K562 (cell line): ENCODE results near the gene IRF3. TPM values are rescaled to one million over a fixed set of nuclear protein-coding genes. Genes with fewer than 3 reads are reported as not detected.
A peak's percentile ranks its signal among the peaks of the same experiment; 100 is the strongest.

Experiments used
- BRCA1 ChIP-seq, 2 experiments: fragments of 450-650 bp in 1 of 2; sonication (generic) in 1 of 2; formaldehyde crosslinking in 1 of 2; IDR thresholded peaks; 2 replicates each; pipeline versions ENCODE4 v1.5.0 to v1.6.1; 2017 to 2020; ENCODE audit warnings: mild to moderate bottlenecking in 1 of 2, missing genetic modification reagents in 1 of 2
- CBX1 ChIP-seq: sonication (generic); IDR thresholded peaks from 2 replicates; pipeline ENCODE4 v1.6.1; 2016; ENCODE audit warnings: antibody characterized with exemption, low read depth, mild to moderate bottlenecking
- CREB3L1 ChIP-seq: fragments of 450-650 bp; IDR thresholded peaks from 2 replicates; pipeline ENCODE4 v1.6.1; 2014; ENCODE audit warnings: low read depth, mild to moderate bottlenecking, moderate library complexity, borderline replicate concordance
- GABPA ChIP-seq: fragments of 200-800 bp; sonication (Bioruptor generic); conservative IDR thresholded peaks from 2 replicates; pipeline ENCODE4 v1.6.1; 2016; ENCODE audit warnings: low read depth, missing genetic modification characterization, missing compliant biosample characterization
- HDAC3 ChIP-seq: fragments of 450-650 bp; IDR thresholded peaks from 2 replicates; pipeline ENCODE4 v1.6.1; 2018; ENCODE audit warnings: borderline replicate concordance, mild to moderate bottlenecking, moderate library complexity; ENCODE audit not compliant: partially characterized antibody
- HES1 ChIP-seq: fragments of 450-650 bp; IDR thresholded peaks from 2 replicates; pipeline ENCODE4 v1.6.1; 2016; ENCODE audit warnings: low read depth, mild to moderate bottlenecking, moderate library complexity
- MIER1 ChIP-seq: fragments of 450-650 bp; IDR thresholded peaks from 2 replicates; pipeline ENCODE4 v1.6.1; 2016; ENCODE audit warnings: antibody characterized with exemption, mild to moderate bottlenecking, low read depth
- MTA1 ChIP-seq: fragments of 450-650 bp; IDR thresholded peaks from 2 replicates; pipeline ENCODE4 v1.6.1; 2017; ENCODE audit warnings: borderline replicate concordance
- TAF15 ChIP-seq: fragments of 200-400 bp; formaldehyde crosslinking; IDR thresholded peaks from 2 replicates; pipeline ENCODE4 v1.6.1; 2017; ENCODE audit warnings: mild to moderate bottlenecking, low read depth, low read length, moderate library complexity
- ZNF586 ChIP-seq: fragments of 450-650 bp; formaldehyde crosslinking; conservative IDR thresholded peaks from 2 replicates; pipeline ENCODE4 v1.4.0; 2020; ENCODE audit warnings: mild to moderate bottlenecking, moderate library complexity
- ZNF830 ChIP-seq: fragments of 250-450 bp; sonication (Bioruptor Pico); IDR thresholded peaks from 2 replicates; pipeline ENCODE4 v1.5.0; 2021; ENCODE audit warnings: mild to moderate bottlenecking
- polyA plus RNA-seq, 8 experiments: library from polyadenylated mRNA; depleted of rRNA in 4 of 8; stranded (reverse) in 5 of 8; unstranded in 3 of 8; fragments of >200 nt; fragmentation: Nextera tagmentation in 2 of 8; fragmentation: Illumina TruSeq in 1 of 8; extraction: Ambion mirVana in 2 of 8; extraction: Trizol in 1 of 8; gene quantifications; 2 replicates each; pipeline versions ENCODE4 v1.2.1 to v1.2.3, GENCODE V29; 2011 to 2014; ENCODE audit warnings: inconsistent platforms in 1 of 8, missing spikeins in 1 of 8
- total RNA-seq, 7 experiments: library from RNA; depleted of rRNA in 6 of 7; stranded (reverse); fragments of >200 nt in 6 of 7; fragmentation: Illumina TruSeq in 2 of 7; extraction: Trizol in 2 of 7; gene quantifications; 2 replicates each; pipeline versions ENCODE4 v1.2.1 to v1.2.3, GENCODE V29; 2011 to 2021; ENCODE audit warnings: low replicate concordance in 1 of 7

The IRF3 gene
- total and polyA plus RNA-seq, 9 of the 15 experiments (the other 6 are each of a cell fraction or from before 2014, with no cell fraction given): 7.5 to 145 (median 65.4) TPM

GRCh38 chr19:49665036-49665350 is 664 bp downstream of the IRF3 start (continued):
- 0 out of 2 replicates have a peak, but pooled peaks have one; percentile 7 for TF ChIP-seq HES1
- no peak for TF ChIP-seq CBX1
- 0 out of 2 replicates have a peak, but pooled peaks have one; percentile 9 for TF ChIP-seq MTA1
- no peak for TF ChIP-seq TAF15
- TF ChIP-seq MIER1: 0 out of 2 replicates have a peak, but pooled peaks have one; percentile 36
- peak; percentile 27 for TF ChIP-seq GABPA (tag)
- TF ChIP-seq HDAC3: peak; percentile 12
- TF ChIP-seq CREB3L1: no peak
- no peak for TF ChIP-seq ZNF586 (CRISPR knock-in tag)
- TF ChIP-seq ZNF830 (CRISPR knock-in tag): no peak
- no peak for TF ChIP-seq BRCA1 (IDR thresholded peaks at IDR 0.05)
- no peak for TF ChIP-seq BRCA1 (CRISPR knock-in tag; IDR thresholded peaks at IDR 0.05)
